Measurements from ENCODE around the gene ZFAND6.

DNA sequence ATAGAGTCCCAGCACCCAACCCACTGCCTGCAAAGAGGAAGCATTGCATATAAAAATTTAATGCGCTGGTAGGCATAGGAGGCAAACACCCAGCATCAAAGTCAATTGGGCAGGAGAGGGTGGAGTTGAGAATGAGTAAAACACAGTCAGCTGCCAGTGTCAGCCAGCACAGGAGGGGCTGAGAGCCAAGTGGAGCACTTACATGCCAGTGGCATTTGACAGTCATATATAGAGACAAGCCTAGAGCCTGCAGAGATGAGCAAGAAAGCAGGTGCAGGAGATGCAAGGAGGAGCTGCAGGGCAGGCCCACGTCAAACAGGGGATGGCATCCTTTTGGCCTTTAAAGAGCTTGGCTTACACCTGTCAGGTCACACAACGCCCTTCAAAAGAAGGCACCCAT is 27.6 kb upstream of the ZFAND6 start:
- TF ChIP-seq, protein P1, sequence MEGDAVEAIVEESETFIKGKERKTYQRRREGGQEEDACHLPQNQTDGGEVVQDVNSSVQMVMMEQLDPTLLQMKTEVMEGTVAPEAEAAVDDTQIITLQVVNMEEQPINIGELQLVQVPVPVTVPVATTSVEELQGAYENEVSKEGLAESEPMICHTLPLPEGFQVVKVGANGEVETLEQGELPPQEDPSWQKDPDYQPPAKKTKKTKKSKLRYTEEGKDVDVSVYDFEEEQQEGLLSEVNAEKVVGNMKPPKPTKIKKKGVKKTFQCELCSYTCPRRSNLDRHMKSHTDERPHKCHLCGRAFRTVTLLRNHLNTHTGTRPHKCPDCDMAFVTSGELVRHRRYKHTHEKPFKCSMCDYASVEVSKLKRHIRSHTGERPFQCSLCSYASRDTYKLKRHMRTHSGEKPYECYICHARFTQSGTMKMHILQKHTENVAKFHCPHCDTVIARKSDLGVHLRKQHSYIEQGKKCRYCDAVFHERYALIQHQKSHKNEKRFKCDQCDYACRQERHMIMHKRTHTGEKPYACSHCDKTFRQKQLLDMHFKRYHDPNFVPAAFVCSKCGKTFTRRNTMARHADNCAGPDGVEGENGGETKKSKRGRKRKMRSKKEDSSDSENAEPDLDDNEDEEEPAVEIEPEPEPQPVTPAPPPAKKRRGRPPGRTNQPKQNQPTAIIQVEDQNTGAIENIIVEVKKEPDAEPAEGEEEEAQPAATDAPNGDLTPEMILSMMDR (IDR thresholded peaks at IDR 0.05), result no peak
- TF ChIP-seq ZFX (IDR thresholded peaks at IDR 0.05; ENCODE audit: borderline replicate concordance), result no peak
